Fibroblast of the aortic adventitia (primary cell): ENCODE measurements around the gene DCAF4. TPM values are rescaled to one million over a fixed set of nuclear protein-coding genes. Genes with fewer than 3 reads are reported as not detected.

ENCODE experiments used
- DNase-seq: peaks from one replicate; pipeline ENCODE4 v3.0.0-alpha.2; 2010; ENCODE audit warnings: low read depth
- H3K4me3 ChIP-seq: 2 replicates; pipeline ENCODE4 v1.5.1; 2011; ENCODE audit warnings: low read depth, mild to moderate bottlenecking, control low read depth, low read length, moderate library complexity
- total RNA-seq: library from RNA; depleted of rRNA; stranded (reverse); fragments of >200 nt; gene quantifications from 2 replicates; pipeline ENCODE4 v1.2.3, GENCODE V29; 2012; ENCODE audit warnings: low replicate concordance
- TF ChIP-seq, protein P1 (sequence below): IDR thresholded peaks from 2 replicates; pipeline ENCODE4 v1.5.1; 2011; ENCODE audit warnings: mild to moderate bottlenecking, low read length, control low read depth, inconsistent platforms; ENCODE audit not compliant: insufficient read depth

Gene DCAF4
- total RNA-seq, 1 donor: 20.6 TPM

DNA sequence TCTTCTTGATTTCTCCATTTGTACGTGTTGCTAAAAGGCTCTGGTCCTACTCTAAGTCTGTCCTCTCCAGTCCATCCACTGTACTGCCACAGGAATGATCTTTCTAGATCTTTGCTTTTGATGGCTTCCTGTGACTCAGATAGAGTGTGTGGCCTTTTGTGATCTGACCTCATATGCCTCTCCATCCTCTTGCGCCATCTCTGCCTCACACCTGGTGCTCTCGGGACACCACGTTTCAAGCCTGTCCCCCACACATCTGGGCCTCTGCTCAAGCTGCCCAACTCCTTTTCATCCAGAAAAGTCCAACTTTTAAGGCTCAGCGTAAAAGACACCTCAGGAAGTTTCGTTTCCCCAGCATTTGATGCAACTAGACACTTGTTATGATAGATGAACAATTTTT is 39.0 kb downstream of the DCAF4 start:
- no peak overlapping the region for H3K4me3 ChIP-seq
- peak; percentile 7 for DNase-seq
- TF ChIP-seq, protein P1, sequence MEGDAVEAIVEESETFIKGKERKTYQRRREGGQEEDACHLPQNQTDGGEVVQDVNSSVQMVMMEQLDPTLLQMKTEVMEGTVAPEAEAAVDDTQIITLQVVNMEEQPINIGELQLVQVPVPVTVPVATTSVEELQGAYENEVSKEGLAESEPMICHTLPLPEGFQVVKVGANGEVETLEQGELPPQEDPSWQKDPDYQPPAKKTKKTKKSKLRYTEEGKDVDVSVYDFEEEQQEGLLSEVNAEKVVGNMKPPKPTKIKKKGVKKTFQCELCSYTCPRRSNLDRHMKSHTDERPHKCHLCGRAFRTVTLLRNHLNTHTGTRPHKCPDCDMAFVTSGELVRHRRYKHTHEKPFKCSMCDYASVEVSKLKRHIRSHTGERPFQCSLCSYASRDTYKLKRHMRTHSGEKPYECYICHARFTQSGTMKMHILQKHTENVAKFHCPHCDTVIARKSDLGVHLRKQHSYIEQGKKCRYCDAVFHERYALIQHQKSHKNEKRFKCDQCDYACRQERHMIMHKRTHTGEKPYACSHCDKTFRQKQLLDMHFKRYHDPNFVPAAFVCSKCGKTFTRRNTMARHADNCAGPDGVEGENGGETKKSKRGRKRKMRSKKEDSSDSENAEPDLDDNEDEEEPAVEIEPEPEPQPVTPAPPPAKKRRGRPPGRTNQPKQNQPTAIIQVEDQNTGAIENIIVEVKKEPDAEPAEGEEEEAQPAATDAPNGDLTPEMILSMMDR: no peak

DNA sequence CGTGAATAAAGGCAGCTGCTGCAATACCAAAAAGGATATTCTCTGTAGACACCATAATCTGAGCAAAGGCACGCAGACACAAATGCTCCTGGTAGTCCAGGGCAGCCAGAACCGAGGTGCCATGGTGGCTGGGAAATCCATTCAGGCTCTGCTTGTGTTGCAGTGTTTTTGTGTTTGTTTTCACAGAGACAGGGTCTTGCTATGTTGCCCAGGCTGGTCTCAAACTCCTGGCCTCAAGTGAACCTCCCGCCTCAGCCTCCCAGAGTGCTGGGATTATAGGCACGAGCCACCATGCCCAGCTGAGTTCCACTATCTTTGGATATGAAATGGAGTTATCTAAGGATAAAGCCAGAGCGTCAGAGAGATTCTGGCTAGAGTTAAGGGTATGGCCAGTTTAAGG is 39.8 kb downstream of the DCAF4 start:
- H3K4me3 ChIP-seq: no peak overlapping the region
- no peak for DNase-seq
- TF ChIP-seq, protein P1: no peak

DNA sequence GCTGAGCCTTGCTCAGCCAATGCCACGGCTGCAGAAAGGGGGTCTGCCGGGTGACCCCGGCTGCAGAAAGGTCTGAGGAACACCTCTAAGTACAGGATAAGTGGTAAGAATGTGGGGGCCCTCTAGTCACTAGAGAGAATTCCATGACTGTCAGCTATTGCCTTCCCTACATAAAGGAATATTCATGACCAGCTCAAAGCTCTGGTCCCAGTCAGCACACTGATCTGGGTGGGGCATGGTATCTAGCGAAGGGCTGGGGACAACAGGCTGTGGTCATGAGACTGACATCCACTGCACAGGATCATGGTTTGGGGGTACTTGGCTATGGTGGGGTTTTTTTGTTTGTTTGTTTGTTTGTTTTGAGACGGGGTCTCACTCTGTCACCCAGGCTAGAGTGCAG is 42.1 kb downstream of the DCAF4 start:
- DNase-seq: no peak
- H3K4me3 ChIP-seq: no peak overlapping the region
- TF ChIP-seq, protein P1: no peak

DNA sequence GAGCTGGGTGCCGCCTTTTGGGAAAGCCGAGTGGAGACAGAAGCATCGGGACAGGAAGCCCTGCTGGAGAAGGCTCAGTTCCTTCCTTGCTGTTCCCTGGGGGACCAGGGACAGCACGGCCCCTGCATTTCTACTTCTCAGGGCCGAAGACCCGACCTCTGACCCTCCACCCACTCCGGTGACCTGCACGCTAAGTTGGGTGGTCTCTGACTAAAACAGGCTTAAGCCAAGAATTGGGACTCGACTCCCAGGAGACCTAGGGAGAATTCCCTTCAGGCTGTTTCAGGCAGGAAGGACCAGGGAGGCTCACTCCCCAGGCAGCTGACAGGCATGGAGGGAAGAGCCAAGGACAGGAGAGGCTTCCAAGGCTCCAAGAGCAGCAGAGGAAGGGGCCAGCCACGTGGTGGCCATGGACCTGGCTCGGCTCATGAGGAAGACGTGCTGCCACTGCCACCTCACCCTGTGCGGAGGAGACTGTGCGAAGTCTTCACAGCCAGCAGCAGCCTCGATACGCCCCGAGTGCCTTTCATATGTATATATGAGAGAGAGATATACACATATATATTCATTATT is 43.9 kb downstream of the DCAF4 start:
- TF ChIP-seq, protein P1: no peak
- H3K4me3 ChIP-seq: no peak overlapping the region
- no peak for DNase-seq

DNA sequence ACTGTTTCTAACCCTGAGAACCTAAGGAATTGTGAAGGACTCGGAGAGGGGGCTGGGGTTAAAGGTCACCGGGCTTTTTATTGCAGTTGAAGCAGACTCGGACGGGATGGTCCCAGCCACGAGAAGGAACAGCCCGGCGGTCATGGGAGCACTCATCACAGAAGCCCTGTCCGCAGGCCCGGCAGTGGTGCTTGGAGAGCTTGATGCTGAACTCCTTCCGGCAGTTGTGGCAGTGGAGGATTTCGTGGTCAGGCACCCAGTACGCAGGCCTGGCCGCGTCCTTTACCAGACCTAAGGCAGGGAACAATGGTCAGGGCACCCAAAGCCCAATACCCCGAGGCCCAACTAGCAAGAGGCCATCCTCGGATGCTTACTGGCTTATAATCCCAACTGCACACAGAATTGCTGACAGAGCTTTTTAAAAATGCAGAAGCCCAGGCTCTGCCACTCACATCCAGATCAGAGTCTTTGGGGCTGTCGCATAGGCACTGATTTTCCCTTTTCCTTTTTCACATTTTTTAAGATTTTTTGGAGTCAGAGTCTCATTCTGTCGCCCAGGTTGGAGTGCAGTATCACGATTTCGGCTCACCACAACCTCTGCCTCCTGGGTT is 44.7 kb downstream of the DCAF4 start:
- TF ChIP-seq, protein P1: no peak

DNA sequence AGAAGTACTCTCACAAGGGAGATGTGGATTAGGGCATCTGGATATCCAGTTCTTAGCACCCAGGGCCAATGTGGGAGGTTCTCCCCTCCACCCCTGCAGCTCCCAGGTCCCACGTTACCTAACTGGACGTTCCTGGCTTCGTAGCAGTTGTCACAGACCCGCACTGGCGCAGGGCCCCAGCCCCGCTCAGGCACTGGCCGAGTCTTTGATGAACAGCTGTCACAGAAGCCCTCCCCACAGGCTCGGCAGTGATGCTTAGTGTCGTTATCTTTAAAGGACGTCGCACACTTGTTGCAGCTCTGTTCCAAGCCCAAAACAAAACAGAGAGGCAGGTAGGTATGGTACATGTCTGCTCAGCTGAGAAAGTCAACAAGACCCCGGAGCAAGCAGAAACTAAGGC is 48.4 kb downstream of the DCAF4 start:
- TF ChIP-seq, protein P1: no peak

More for the DNA sequence above, 44.7 kb downstream of the DCAF4 start:
- H3K4me3 ChIP-seq: no peak overlapping the region
- no peak for DNase-seq

DNA sequence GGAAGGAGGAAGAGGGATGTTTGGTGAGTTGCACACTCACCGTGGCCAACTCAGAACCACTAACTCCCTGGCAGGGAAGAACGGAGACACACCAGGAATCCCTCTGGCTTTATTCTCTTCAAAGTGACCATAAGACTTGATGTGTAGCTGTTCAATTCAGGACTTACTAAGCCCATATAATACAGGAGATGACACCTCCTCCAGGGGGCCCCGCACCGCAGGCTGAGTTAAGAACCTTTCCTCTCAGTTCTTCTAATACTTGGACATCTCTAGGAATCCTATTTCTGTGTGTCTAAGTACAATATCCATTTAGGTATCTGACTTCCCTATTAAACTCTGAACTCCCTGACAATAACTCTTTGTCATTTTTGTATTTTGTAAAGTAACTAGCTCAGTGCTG is 49.5 kb downstream of the DCAF4 start:
- TF ChIP-seq, protein P1: no peak
- no peak for DNase-seq
- H3K4me3 ChIP-seq: no peak overlapping the region

More for the DNA sequence above, 48.4 kb downstream of the DCAF4 start:
- H3K4me3 ChIP-seq: no peak overlapping the region
- DNase-seq: no peak
